IPS-15b (cell line): ENCODE data around the gene LRRC49.
"Not testable (repeated sequence)": the region's sequence is repeated elsewhere in the genome, so short reads cannot be mapped to it uniquely, and the experiment has no call there.

Source experiments
- H3K27me3 ChIP-seq: one replicate; pipeline ENCODE4 v1.6.1; 2013; ENCODE audit warnings: low read length; ENCODE audit not compliant: control insufficient read depth, insufficient read depth
- H3K36me3 ChIP-seq: one replicate; pipeline ENCODE4 v1.6.1; 2013; ENCODE audit warnings: low read length; ENCODE audit not compliant: control insufficient read depth, insufficient read depth
- H3K4me1 ChIP-seq: one replicate; pipeline ENCODE4 v1.6.1; 2013; ENCODE audit warnings: mild to moderate bottlenecking, low read length; ENCODE audit not compliant: control insufficient read depth, insufficient read depth
- H3K4me3 ChIP-seq: one replicate; pipeline ENCODE4 v1.5.1; 2013; ENCODE audit warnings: low read depth, low read length
- H3K9ac ChIP-seq: one replicate; pipeline ENCODE4 v1.6.1; 2013; ENCODE audit warnings: low read depth, mild to moderate bottlenecking, low read length
- H3K9me3 ChIP-seq: one replicate; pipeline ENCODE4 v1.6.1; 2013; ENCODE audit warnings: mild to moderate bottlenecking, low read length; ENCODE audit not compliant: control insufficient read depth, insufficient read depth

The LRRC49 gene

GRCh38 chr15:70964686-70965085 lies 72.1 kb downstream of the LRRC49 start:
- no peak overlapping the region for H3K9ac ChIP-seq
- H3K36me3 ChIP-seq = no peaks in the 10 kb centered on the region
- no peak overlapping the region for H3K4me3 ChIP-seq
- H3K9me3 ChIP-seq = no peaks in the 10 kb centered on the region
- H3K4me1 ChIP-seq = no peaks in the 10 kb centered on the region
- no peaks in the 10 kb centered on the region for H3K27me3 ChIP-seq

GRCh38 chr15:70967646-70968045 lies 75.0 kb downstream of the LRRC49 start:
- no peaks in the 10 kb centered on the region for H3K4me1 ChIP-seq
- no peak overlapping the region for H3K4me3 ChIP-seq
- H3K9me3 ChIP-seq = no peaks in the 10 kb centered on the region
- no peaks in the 10 kb centered on the region for H3K36me3 ChIP-seq
- no peak overlapping the region for H3K9ac ChIP-seq
- no peaks in the 10 kb centered on the region for H3K27me3 ChIP-seq

- H3K27me3 ChIP-seq = no peaks in the 10 kb centered on the region
- H3K9me3 ChIP-seq = no peaks in the 10 kb centered on the region
- H3K36me3 ChIP-seq = no peaks in the 10 kb centered on the region
- no peak overlapping the region for H3K9ac ChIP-seq
- no peak overlapping the region for H3K4me3 ChIP-seq
- H3K4me1 ChIP-seq = no peaks in the 10 kb centered on the region
Observed at GRCh38 chr15:70974004-70974832, 81.6 kb downstream of the LRRC49 start.

GRCh38 chr15:70976851-70977250 lies 84.2 kb downstream of the LRRC49 start:
- H3K9me3 ChIP-seq = no peaks in the 10 kb centered on the region
- H3K27me3 ChIP-seq = no peaks in the 10 kb centered on the region
- H3K4me1 ChIP-seq = no peaks in the 10 kb centered on the region
- no peak overlapping the region for H3K4me3 ChIP-seq
- no peaks in the 10 kb centered on the region for H3K36me3 ChIP-seq
- no peak overlapping the region for H3K9ac ChIP-seq

GRCh38 chr15:70995383-70995970 lies 102.9 kb downstream of the LRRC49 start:
- H3K36me3 ChIP-seq = peaks cover 4% of the 10 kb centered on the region
- no peaks in the 10 kb centered on the region for H3K4me1 ChIP-seq
- H3K4me3 ChIP-seq = no peak overlapping the region
- no peak overlapping the region for H3K9ac ChIP-seq
- H3K27me3 ChIP-seq = no peaks in the 10 kb centered on the region
- peaks cover 12% of the 10 kb centered on the region for H3K9me3 ChIP-seq

- peaks cover under 1% of the 10 kb centered on the region for H3K9me3 ChIP-seq
- H3K36me3 ChIP-seq = no peaks in the 10 kb centered on the region
- H3K4me1 ChIP-seq = no peaks in the 10 kb centered on the region
- H3K4me3 ChIP-seq = no peak overlapping the region
- H3K27me3 ChIP-seq = no peaks in the 10 kb centered on the region
- H3K9ac ChIP-seq = no peak overlapping the region
Observed at GRCh38 chr15:70998319-70998718, 105.7 kb downstream of the LRRC49 start.

- no peaks in the 10 kb centered on the region for H3K9me3 ChIP-seq
- no peaks in the 10 kb centered on the region for H3K4me1 ChIP-seq
- no peaks in the 10 kb centered on the region for H3K27me3 ChIP-seq
- H3K9ac ChIP-seq = no peak overlapping the region
- no peaks in the 10 kb centered on the region for H3K36me3 ChIP-seq
- H3K4me3 ChIP-seq = no peak overlapping the region
Observed at GRCh38 chr15:71002316-71002715, 109.7 kb downstream of the LRRC49 start.

GRCh38 chr15:71003319-71003718 lies 110.7 kb downstream of the LRRC49 start:
- Histone ChIP-seq H3K9me3 (no peaks in the 10 kb centered on the region), H3K4me3 (no peak overlapping the region), H3K4me1 (no peaks in the 10 kb centered on the region), H3K9ac (no peak overlapping the region), H3K27me3 (no peaks in the 10 kb centered on the region), H3K36me3 (no peaks in the 10 kb centered on the region)

GRCh38 chr15:71004506-71004905 lies 111.9 kb downstream of the LRRC49 start:
- H3K9ac ChIP-seq, H3K4me1 ChIP-seq, H3K9me3 ChIP-seq, H3K4me3 ChIP-seq, H3K36me3 ChIP-seq, H3K27me3 ChIP-seq: not testable (repeated sequence)

- Histone ChIP-seq H3K36me3 (no peaks in the 10 kb centered on the region), H3K9me3 (no peaks in the 10 kb centered on the region), H3K9ac (no peak overlapping the region), H3K4me3 (no peak overlapping the region), H3K27me3 (no peaks in the 10 kb centered on the region), H3K4me1 (no peaks in the 10 kb centered on the region)
Observed at GRCh38 chr15:71005895-71006294, 113.3 kb downstream of the LRRC49 start.

- Histone ChIP-seq H3K36me3 (no peaks in the 10 kb centered on the region), H3K9me3 (no peaks in the 10 kb centered on the region), H3K9ac (no peak overlapping the region), H3K4me1 (no peaks in the 10 kb centered on the region), H3K4me3 (no peak overlapping the region), H3K27me3 (no peaks in the 10 kb centered on the region)
Observed at GRCh38 chr15:71008250-71008870, 115.7 kb downstream of the LRRC49 start.

- no peaks in the 10 kb centered on the region for H3K4me1 ChIP-seq
- no peaks in the 10 kb centered on the region for H3K9me3 ChIP-seq
- no peak overlapping the region for H3K9ac ChIP-seq
- H3K27me3 ChIP-seq = no peaks in the 10 kb centered on the region
- no peak overlapping the region for H3K4me3 ChIP-seq
- no peaks in the 10 kb centered on the region for H3K36me3 ChIP-seq
Observed at GRCh38 chr15:71010472-71010871, 117.8 kb downstream of the LRRC49 start.
